ENCODE results near the gene TM9SF1.

DNA sequence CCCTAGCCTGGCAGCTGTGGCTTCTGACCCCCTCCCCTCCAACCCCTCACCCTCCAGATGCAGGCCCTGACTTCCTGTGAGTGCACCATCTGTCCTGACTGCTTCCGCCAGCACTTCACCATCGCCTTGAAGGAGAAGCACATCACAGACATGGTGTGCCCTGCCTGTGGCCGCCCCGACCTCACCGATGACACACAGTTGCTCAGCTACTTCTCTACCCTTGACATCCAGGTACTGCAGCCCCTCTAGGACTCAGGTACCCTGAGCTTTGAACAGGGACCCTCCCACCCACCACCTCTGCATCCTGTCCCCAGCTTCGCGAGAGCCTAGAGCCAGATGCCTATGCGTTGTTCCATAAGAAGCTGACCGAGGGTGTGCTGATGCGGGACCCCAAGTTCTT, 40.1 kb downstream of the TM9SF1 start:
- TF ChIP-seq, protein P1, sequence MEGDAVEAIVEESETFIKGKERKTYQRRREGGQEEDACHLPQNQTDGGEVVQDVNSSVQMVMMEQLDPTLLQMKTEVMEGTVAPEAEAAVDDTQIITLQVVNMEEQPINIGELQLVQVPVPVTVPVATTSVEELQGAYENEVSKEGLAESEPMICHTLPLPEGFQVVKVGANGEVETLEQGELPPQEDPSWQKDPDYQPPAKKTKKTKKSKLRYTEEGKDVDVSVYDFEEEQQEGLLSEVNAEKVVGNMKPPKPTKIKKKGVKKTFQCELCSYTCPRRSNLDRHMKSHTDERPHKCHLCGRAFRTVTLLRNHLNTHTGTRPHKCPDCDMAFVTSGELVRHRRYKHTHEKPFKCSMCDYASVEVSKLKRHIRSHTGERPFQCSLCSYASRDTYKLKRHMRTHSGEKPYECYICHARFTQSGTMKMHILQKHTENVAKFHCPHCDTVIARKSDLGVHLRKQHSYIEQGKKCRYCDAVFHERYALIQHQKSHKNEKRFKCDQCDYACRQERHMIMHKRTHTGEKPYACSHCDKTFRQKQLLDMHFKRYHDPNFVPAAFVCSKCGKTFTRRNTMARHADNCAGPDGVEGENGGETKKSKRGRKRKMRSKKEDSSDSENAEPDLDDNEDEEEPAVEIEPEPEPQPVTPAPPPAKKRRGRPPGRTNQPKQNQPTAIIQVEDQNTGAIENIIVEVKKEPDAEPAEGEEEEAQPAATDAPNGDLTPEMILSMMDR (conservative IDR thresholded peaks at IDR 0.05 in 1 of 2, IDR thresholded peaks at IDR 0.05 in 1 of 2; ENCODE audit: extremely low read depth in 1 of 2, insufficient read depth in 1 of 2, low read depth in 1 of 2, low read length in 2 of 2): no peak
- TF ChIP-seq EZH2 (IDR thresholded peaks at IDR 0.05; ENCODE audit: borderline replicate concordance, low read length): no peak

Measured in mammary epithelial cell (primary cell).